ENCODE results near the gene SEC62. TPM values are rescaled to one million over a fixed set of nuclear protein-coding genes. Genes with fewer than 3 reads are reported as not detected.
A peak's percentile ranks its signal among the peaks of the same experiment; 100 is the strongest.

Gene SEC62
- total and polyA plus RNA-seq, 2 of the 4 experiments (the other 2 are of a cell fraction): 33.2 to 36.6 TPM

DNA sequence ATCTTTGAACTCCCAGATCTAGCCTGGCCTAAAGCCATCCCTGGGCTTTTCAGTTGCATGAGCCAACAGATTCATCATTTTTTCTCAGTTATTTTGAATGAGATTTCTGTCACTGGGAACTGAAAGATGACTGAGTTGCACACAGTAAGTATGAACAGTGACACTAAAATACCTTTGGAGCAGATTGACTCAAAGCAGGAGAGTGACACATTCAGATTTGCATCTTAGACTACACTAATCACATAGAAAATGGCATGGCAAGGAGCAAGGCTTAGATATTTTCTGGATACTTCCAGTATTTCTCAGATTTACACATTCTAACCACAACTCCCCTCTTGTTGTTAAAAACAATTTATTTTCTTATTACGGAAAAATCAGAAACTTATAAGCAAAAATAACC lies 32.8 kb downstream of the SEC62 start:
- intact Hi-C loops (cut with micrococcal nuclease): no loop called here
- Histone ChIP-seq H3K14ac (replicated peaks; ENCODE audit: low read depth, low read length) (peak overlapping the region; percentile 89), H3K4me3 (ENCODE audit: insufficient read depth, low read depth, low read length) (no peak overlapping the region)

More for the DNA sequence above, 32.8 kb downstream of the SEC62 start:
- in situ Hi-C loops (cut with MboI; ENCODE audit: low sequenced_read_pairs) (no loop called here), dilution Hi-C loops (cut with HindIII; ENCODE audit: low sequenced_read_pairs, unreplicated experiment) (no loop called here)
- Histone ChIP-seq H2BK5ac (ENCODE audit: low read depth, low read length, poor library complexity, severe bottlenecking) (peak overlapping the region; percentile 98), H2AK9ac (replicated peaks; ENCODE audit: low read depth, low read length, poor library complexity) (no peak overlapping the region), H2BK20ac (ENCODE audit: low read depth, low read length) (peak overlapping the region; percentile 84; the same call in 1 of the 2 replicates), H3K4me2 (ENCODE audit: low read depth, low read length) (no peak overlapping the region; the same call in 1 of the 2 replicates), H4K8ac (ENCODE audit: low read depth in 2 of 2, low read length in 2 of 2) (peak overlapping the region; percentile 51 to 73), H2BK15ac (ENCODE audit: low read depth, low read length) (peak overlapping the region; percentile 21; the same call in 2 of the 3 replicates), H3K36me3 (ENCODE audit: control insufficient read depth, insufficient read depth, low read length) (peaks cover 4% of the 10 kb centered on the region), H2AK5ac (ENCODE audit: low read depth, low read length) (peak overlapping the region; percentile 83; the same call in 1 of the 2 replicates), H3K4ac (ENCODE audit: low read depth, low read length) (peak overlapping the region; percentile 85), H3K27me3 (ENCODE audit: control insufficient read depth, insufficient read depth, low read length) (no peaks in the 10 kb centered on the region), H3K79me1 (ENCODE audit: low read depth in 1 of 2, low read length in 2 of 2) (0 out of 4 replicates have a peak, but pooled peaks cover 0 to 4% of the 10 kb centered on the region in 2 experiments), H3K56ac (ENCODE audit: extremely low read depth, insufficient read depth, low read length) (no peak overlapping the region), H4K91ac (ENCODE audit: insufficient read depth, low read depth, low read length) (peak overlapping the region; percentile 65), H3K9me1 (ENCODE audit: insufficient read depth, low read length) (no peaks in the 10 kb centered on the region), H2BK120ac (ENCODE audit: low read depth, low read length) (peak overlapping the region; percentile 86), H4K5ac (ENCODE audit: low read depth, low read length) (peak overlapping the region; percentile 65; the same call in 1 of the 2 replicates), H3K27ac (ENCODE audit: insufficient read depth, low read length) (peak overlapping the region; percentile 81), H4K20me1 (ENCODE audit: insufficient read depth, low read length) (no peaks in the 10 kb centered on the region), H3K9ac (ENCODE audit: low read depth, low read length) (no peak overlapping the region), H3K9me3 (ENCODE audit: control insufficient read depth, insufficient read depth, low read length) (no peaks in the 10 kb centered on the region), H2AFZ (replicated peaks; ENCODE audit: low read length, poor library complexity) (no peak overlapping the region), H3K18ac (ENCODE audit: low read depth, low read length) (peak overlapping the region; percentile 77; the same call in 1 of the 2 replicates), H3K23ac (ENCODE audit: low read depth, low read length) (peak overlapping the region; percentile 73), H3K4me1 (ENCODE audit: control insufficient read depth, insufficient read depth, low read length) (peaks cover 5% of the 10 kb centered on the region)
- WGBS, 2 experiments (ENCODE audit: extremely low coverage in 2 of 2, insufficient read length in 1 of 2): 100% methylated on average over 1 of the region's 1 CpG; no CpG with 5 or more reads in 1 of the 2 experiments
- CTCF ChIA-PET: interaction anchor here (1.0 kb wide), 1 partner anchor 22 kb away, joined by 3 read pairs; no protein-coding TSS in a partner anchor
- POLR2A ChIA-PET (ENCODE audit: unreplicated experiment): no interaction called here
- TF ChIP-seq RAD21 (IDR thresholded peaks at IDR 0.05; ENCODE audit: low read length): no peak
- TF ChIP-seq, protein P1, sequence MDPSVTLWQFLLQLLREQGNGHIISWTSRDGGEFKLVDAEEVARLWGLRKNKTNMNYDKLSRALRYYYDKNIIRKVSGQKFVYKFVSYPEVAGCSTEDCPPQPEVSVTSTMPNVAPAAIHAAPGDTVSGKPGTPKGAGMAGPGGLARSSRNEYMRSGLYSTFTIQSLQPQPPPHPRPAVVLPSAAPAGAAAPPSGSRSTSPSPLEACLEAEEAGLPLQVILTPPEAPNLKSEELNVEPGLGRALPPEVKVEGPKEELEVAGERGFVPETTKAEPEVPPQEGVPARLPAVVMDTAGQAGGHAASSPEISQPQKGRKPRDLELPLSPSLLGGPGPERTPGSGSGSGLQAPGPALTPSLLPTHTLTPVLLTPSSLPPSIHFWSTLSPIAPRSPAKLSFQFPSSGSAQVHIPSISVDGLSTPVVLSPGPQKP (IDR thresholded peaks at IDR 0.05; ENCODE audit: borderline replicate concordance, low read depth, low read length): no peak
- no peak for TF ChIP-seq NFE2L2 (IDR thresholded peaks at IDR 0.05; ENCODE audit: low read depth, low read length)
- no peak for TF ChIP-seq MAZ (IDR thresholded peaks at IDR 0.05; ENCODE audit: borderline replicate concordance, low read depth, low read length)
- no peak for TF ChIP-seq RFX5 (IDR thresholded peaks at IDR 0.05; ENCODE audit: low read depth, low read length)
- no peak for TF ChIP-seq MAFK (IDR thresholded peaks at IDR 0.05; ENCODE audit: low read depth, low read length)
- no peak for TF ChIP-seq CHD1 (IDR thresholded peaks at IDR 0.05; ENCODE audit: low read depth, low read length)
- no peak for TF ChIP-seq SMC3 (IDR thresholded peaks at IDR 0.05; ENCODE audit: low read depth, low read length)
- TF ChIP-seq, protein P2, sequence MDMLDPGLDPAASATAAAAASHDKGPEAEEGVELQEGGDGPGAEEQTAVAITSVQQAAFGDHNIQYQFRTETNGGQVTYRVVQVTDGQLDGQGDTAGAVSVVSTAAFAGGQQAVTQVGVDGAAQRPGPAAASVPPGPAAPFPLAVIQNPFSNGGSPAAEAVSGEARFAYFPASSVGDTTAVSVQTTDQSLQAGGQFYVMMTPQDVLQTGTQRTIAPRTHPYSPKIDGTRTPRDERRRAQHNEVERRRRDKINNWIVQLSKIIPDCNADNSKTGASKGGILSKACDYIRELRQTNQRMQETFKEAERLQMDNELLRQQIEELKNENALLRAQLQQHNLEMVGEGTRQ (IDR thresholded peaks at IDR 0.05; ENCODE audit: low read depth, low read length): no peak
- no peak for TF ChIP-seq POLR2A (IDR thresholded peaks at IDR 0.05; ENCODE audit: low read depth, low read length)
- no peak for TF ChIP-seq BHLHE40 (IDR thresholded peaks at IDR 0.05; ENCODE audit: low read depth, low read length)
- TF ChIP-seq RCOR1 (IDR thresholded peaks at IDR 0.05; ENCODE audit: insufficient replicate concordance, low read length): no peak
- TF ChIP-seq CEBPB (IDR thresholded peaks at IDR 0.05; ENCODE audit: low read depth, low read length): no peak
- no peak for TF ChIP-seq FOS (IDR thresholded peaks at IDR 0.05; ENCODE audit: low read depth, low read length)
- no peak for TF ChIP-seq MXI1 (IDR thresholded peaks at IDR 0.05; ENCODE audit: borderline replicate concordance, low read depth, low read length)
- TF ChIP-seq, protein P3, sequence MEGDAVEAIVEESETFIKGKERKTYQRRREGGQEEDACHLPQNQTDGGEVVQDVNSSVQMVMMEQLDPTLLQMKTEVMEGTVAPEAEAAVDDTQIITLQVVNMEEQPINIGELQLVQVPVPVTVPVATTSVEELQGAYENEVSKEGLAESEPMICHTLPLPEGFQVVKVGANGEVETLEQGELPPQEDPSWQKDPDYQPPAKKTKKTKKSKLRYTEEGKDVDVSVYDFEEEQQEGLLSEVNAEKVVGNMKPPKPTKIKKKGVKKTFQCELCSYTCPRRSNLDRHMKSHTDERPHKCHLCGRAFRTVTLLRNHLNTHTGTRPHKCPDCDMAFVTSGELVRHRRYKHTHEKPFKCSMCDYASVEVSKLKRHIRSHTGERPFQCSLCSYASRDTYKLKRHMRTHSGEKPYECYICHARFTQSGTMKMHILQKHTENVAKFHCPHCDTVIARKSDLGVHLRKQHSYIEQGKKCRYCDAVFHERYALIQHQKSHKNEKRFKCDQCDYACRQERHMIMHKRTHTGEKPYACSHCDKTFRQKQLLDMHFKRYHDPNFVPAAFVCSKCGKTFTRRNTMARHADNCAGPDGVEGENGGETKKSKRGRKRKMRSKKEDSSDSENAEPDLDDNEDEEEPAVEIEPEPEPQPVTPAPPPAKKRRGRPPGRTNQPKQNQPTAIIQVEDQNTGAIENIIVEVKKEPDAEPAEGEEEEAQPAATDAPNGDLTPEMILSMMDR (conservative IDR thresholded peaks at IDR 0.05; ENCODE audit: low read depth, low read length): no peak
- DNase-seq (no peak), ATAC-seq (ENCODE audit: low read depth) (no peak)
- no TSS peak for BruUV-seq (replicated peaks)
